GM12878 (cell line): ENCODE measurements around the gene EBPL. TPM values are rescaled to one million over a fixed set of nuclear protein-coding genes. Genes with fewer than 3 reads are reported as not detected.

Experiments used
- ATAC-seq: fragments of 200-7000 bp; cut with Tn5 transposase; 3 replicates; pipeline ENCODE4 v1.9.1; 2020; ENCODE audit warnings: mild to moderate bottlenecking, moderate library complexity
- BruUV-seq: library from RNA; stranded (reverse); fragments of 400-500 nt; replicated peaks from 2 replicates; lab custom pipeline; 2021; lab: Mats Ljungman, UMichigan
- CTCF ChIA-PET: fragments of 300-600 bp; sonication (Branson Sonifier 250); formaldehyde crosslinking; extraction: SDS; loops from one replicate; lab custom pipeline; 2021; ENCODE audit warnings: inconsistent platforms; lab: Yijun Ruan, JAX
- POLR2A ChIA-PET: fragments of 350-600 bp; formaldehyde crosslinking; extraction: SDS; loops from one replicate; lab custom pipeline; 2021; ENCODE audit warnings: inconsistent platforms; lab: Charles Lee
- RAD21 ChIA-PET: fragments of 300-600 bp; sonication (Branson Sonifier 250); formaldehyde crosslinking; loops from one replicate; lab custom pipeline; 2023; ENCODE audit warnings: antibody characterized with exemption; ENCODE audit not compliant: unreplicated experiment; lab: Charles Lee
- SMC1A ChIA-PET: fragments of 300-600 bp; sonication (Branson Sonifier 250); formaldehyde crosslinking; loops from one replicate; lab custom pipeline; 2023; ENCODE audit not compliant: unreplicated experiment, uncharacterized antibody; lab: Charles Lee
- DNase-seq: peaks from one replicate; pipeline ENCODE4 v3.0.0-alpha.2; 2011; ENCODE audit warnings: low read depth, low spot score
- FAIRE-seq: peaks from 3 replicates; lab custom pipeline; 2011; peaks lifted over from hg19 to GRCh38; lab: Jason Lieb, UNC
- H2AFZ ChIP-seq: 2 replicates; pipeline ENCODE4 v1.6.0; 2011; ENCODE audit warnings: low read depth, low read length, control low read depth; ENCODE audit not compliant: control insufficient read depth
- H3K27ac ChIP-seq: 2 replicates; pipeline ENCODE4 v1.5.1; 2011; ENCODE audit warnings: control low read depth; ENCODE audit not compliant: control insufficient read depth, insufficient read depth
- H3K27me3 ChIP-seq, 2 experiments: replicated peaks in 1 of 2; 2 replicates each; pipeline versions ENCODE4 v1.6.0 to v1.6.1; 2011; ENCODE audit warnings: low read length in 1 of 2; ENCODE audit not compliant: control insufficient read depth in 2 of 2, insufficient read depth in 2 of 2
- H3K36me3 ChIP-seq, 2 experiments: 2 replicates each; pipeline ENCODE4 v1.5.1; 2011; ENCODE audit warnings: low read length in 1 of 2; ENCODE audit not compliant: control insufficient read depth in 2 of 2, insufficient read depth in 2 of 2
- H3K4me1 ChIP-seq: 2 replicates; pipeline ENCODE4 v1.6.1; 2011; ENCODE audit warnings: mild to moderate bottlenecking, low read length, moderate library complexity, mixed read lengths; ENCODE audit not compliant: control insufficient read depth, insufficient read depth
- H3K4me2 ChIP-seq: 2 replicates; pipeline ENCODE4 v1.6.0; 2011; ENCODE audit warnings: control low read depth; ENCODE audit not compliant: control insufficient read depth, insufficient read depth
- H3K4me3 ChIP-seq: fragments of 200-600 bp; sonication (generic); 2 replicates; pipeline ENCODE4 v1.5.1; 2016
- H3K79me2 ChIP-seq: 2 replicates; pipeline ENCODE4 v1.6.0; 2011; ENCODE audit warnings: low read length; ENCODE audit not compliant: control insufficient read depth, insufficient read depth
- H3K9ac ChIP-seq: 2 replicates; pipeline ENCODE4 v1.8.0; 2011; ENCODE audit warnings: low read length, control low read depth, mixed read lengths; ENCODE audit not compliant: control insufficient read depth, insufficient read depth
- H3K9me3 ChIP-seq: replicated peaks from 3 replicates; pipeline ENCODE4 v1.5.1; 2011; ENCODE audit warnings: mild to moderate bottlenecking, low read length; ENCODE audit not compliant: control insufficient read depth, insufficient read depth
- H4K20me1 ChIP-seq: 2 replicates; pipeline ENCODE4 v1.6.0; 2011; ENCODE audit not compliant: control insufficient read depth, insufficient read depth
- BRCA1 ChIP-seq: IDR thresholded peaks from 2 replicates; pipeline ENCODE4 v1.6.1; 2011; ENCODE audit warnings: low read depth, low read length, improper control_type of control experiment
- CBFB ChIP-seq: IDR thresholded peaks from 2 replicates; pipeline ENCODE4 v1.6.1; 2016; ENCODE audit warnings: antibody characterized with exemption, low read depth
- CREB1 ChIP-seq: IDR thresholded peaks from 2 replicates; pipeline ENCODE4 v1.6.1; 2012; ENCODE audit warnings: low read depth, mild to moderate bottlenecking, inconsistent platforms
- EZH2 ChIP-seq: IDR thresholded peaks from 2 replicates; pipeline ENCODE4 v1.6.1; 2012; ENCODE audit warnings: low read depth, mild to moderate bottlenecking, control low read depth, inconsistent platforms, low read length, borderline replicate concordance; ENCODE audit not compliant: control insufficient read depth
- FOS ChIP-seq: IDR thresholded peaks from 3 replicates; pipeline ENCODE4 v1.6.1; 2011; ENCODE audit warnings: borderline replicate concordance; ENCODE audit not compliant: insufficient read length; ENCODE audit errors: extremely low read depth
- IRF3 ChIP-seq: fragments of 450-650 bp; IDR thresholded peaks from 2 replicates; pipeline ENCODE4 v1.6.1; 2014; ENCODE audit warnings: mild to moderate bottlenecking
- JUNB ChIP-seq: IDR thresholded peaks from 2 replicates; pipeline ENCODE4 v1.6.1; 2016; ENCODE audit warnings: antibody characterized with exemption, mild to moderate bottlenecking
- LARP7 ChIP-seq: fragments of 450-650 bp; IDR thresholded peaks from 2 replicates; pipeline ENCODE4 v1.6.1; 2017; ENCODE audit warnings: mild to moderate bottlenecking
- PBX3 ChIP-seq: IDR thresholded peaks from 2 replicates; pipeline ENCODE4 v1.6.1; 2011; ENCODE audit warnings: mild to moderate bottlenecking, low read depth, low read length, moderate library complexity; ENCODE audit not compliant: insufficient replicate concordance
- PKNOX1 ChIP-seq: fragments of 450-650 bp; IDR thresholded peaks from 2 replicates; pipeline ENCODE4 v1.6.1; 2016; ENCODE audit warnings: mild to moderate bottlenecking
- POU2F2 ChIP-seq: IDR thresholded peaks from 3 replicates; pipeline ENCODE4 v1.6.1; 2011; ENCODE audit warnings: low read depth, mild to moderate bottlenecking, low read length, borderline replicate concordance
- RCOR1 ChIP-seq: conservative IDR thresholded peaks from 2 replicates; pipeline ENCODE4 v1.6.1; 2012; ENCODE audit warnings: low read depth, low read length, improper control_type of control experiment
- SP1 ChIP-seq: IDR thresholded peaks from one replicate; pipeline ENCODE4 v1.6.1; 2011; ENCODE audit warnings: low read depth, low read length
- SPI1 ChIP-seq: IDR thresholded peaks from 2 replicates; pipeline ENCODE4 v1.6.1; 2011; ENCODE audit warnings: low read depth, mild to moderate bottlenecking, low read length, moderate library complexity, borderline replicate concordance; ENCODE audit not compliant: insufficient read depth
- ZNF274 ChIP-seq: IDR thresholded peaks from one replicate; pipeline ENCODE4 v1.8.0; 2011; ENCODE audit not compliant: insufficient read length, insufficient read depth
- ZSCAN29 ChIP-seq: fragments of 450-650 bp; IDR thresholded peaks from 2 replicates; pipeline ENCODE4 v1.6.1; 2017; ENCODE audit warnings: mild to moderate bottlenecking, moderate library complexity
- WGBS: methylation state at CpG from one replicate; pipeline ENCODE4 v1.1.6; 2016; ENCODE audit warnings: low lambda C conversion rate; ENCODE audit not compliant: insufficient replicate concordance, insufficient coverage; ENCODE audit errors: missing lambda C conversion rate; 5-methylcytosine and 5-hydroxymethylcytosine counted together
- in situ Hi-C: fragments of 300-500 bp; cut with MboI; formaldehyde crosslinking; loops from 9 replicates; pipeline ENCODE4 v1.14.3; 2018; ENCODE audit warnings: mixed read lengths
- intact Hi-C: fragments of 100-400 bp; cut with micrococcal nuclease; formaldehyde crosslinking; loops from one replicate; pipeline ENCODE4 v1.14.2; 2022; ENCODE audit not compliant: unreplicated experiment
- polyA plus RNA-seq, 11 experiments: library from polyadenylated mRNA; depleted of rRNA in 4 of 11; unstranded in 6 of 11; stranded (reverse) in 5 of 11; fragments of >200 nt; fragmentation: Nextera tagmentation in 4 of 11; fragmentation: Illumina TruSeq in 1 of 11; extraction: Ambion mirVana in 4 of 11; extraction: Trizol in 1 of 11; gene quantifications; 1 replicate in 1 of 11; 2 replicates in 10 of 11; pipeline versions ENCODE4 v1.2.1 to v1.2.3, GENCODE V29; 2011 to 2016; ENCODE audit warnings: inconsistent platforms in 2 of 11, missing spikeins in 2 of 11, low read depth in 1 of 11
- total RNA-seq, 4 experiments: library from RNA; depleted of rRNA in 3 of 4; stranded (reverse); fragments of >200 nt in 3 of 4; fragmentation: Illumina TruSeq in 1 of 4; extraction: Trizol in 1 of 4; gene quantifications; 2 replicates each; pipeline versions ENCODE4 v1.2.1 to v1.2.3, GENCODE V29; 2013 to 2021
- TF ChIP-seq, protein P1 (sequence below): IDR thresholded peaks from 2 replicates; pipeline ENCODE4 v1.6.1; 2012; ENCODE audit warnings: mild to moderate bottlenecking, low read depth, low read length

EBPL gene
- total and polyA plus RNA-seq, 10 of the 15 experiments (the other 5 are each of a cell fraction or from before 2014, with no cell fraction given): 6.2 to 72.8 (median 43.5) TPM

- Histone ChIP-seq H3K27me3 (no peaks in the 10 kb centered on the region), H3K4me2 (no peak overlapping the region), H2AFZ (peak overlapping the region; percentile 64), H3K4me3 (no peak overlapping the region), H3K27ac (no peak overlapping the region; the same call in 1 of the 2 replicates), H3K9ac (no peak overlapping the region), H3K9me3 (no peaks in the 10 kb centered on the region), H3K36me3 (0 out of 4 replicates have a peak, but pooled peaks cover 0 to under 1% of the 10 kb centered on the region in 2 experiments), H4K20me1 (no peaks in the 10 kb centered on the region), H3K79me2 (no peaks in the 10 kb centered on the region), H3K4me1 (no peaks in the 10 kb centered on the region)
- in situ Hi-C loops: no loop called here
- SMC1A ChIA-PET: interaction anchor here (0.5 kb wide), 1 partner anchor 152 kb away, joined by 3 read pairs; no protein-coding TSS in a partner anchor
- peak; percentile 84 for FAIRE-seq
- RAD21 ChIA-PET: no interaction called here
- WGBS: 38% methylated on average over 10 of the region's 10 CpGs
- ATAC-seq: peak; percentile 76
- intact Hi-C loops: no loop called here
- CTCF ChIA-PET: no interaction called here
- no TSS peak for BruUV-seq
- POLR2A ChIA-PET: no interaction called here
- peak; percentile 39 for DNase-seq
- TF ChIP-seq PKNOX1 (peak; percentile 97), JUNB (no peak), FOS (peak; percentile 17), CREB1 (0 out of 2 replicates have a peak, but pooled peaks have one; percentile 38), PBX3 (peak; percentile 87), ZSCAN29 (no peak), IRF3 (no peak), ZNF274 (no peak), SP1 (peak; percentile 48), LARP7 (no peak), EZH2 (no peak), SPI1 (0 out of 2 replicates have a peak, but pooled peaks have one; percentile 6), POU2F2 (peak; percentile 94), BRCA1 (no peak), RCOR1 (no peak), CBFB (no peak)
- TF ChIP-seq, protein P1, sequence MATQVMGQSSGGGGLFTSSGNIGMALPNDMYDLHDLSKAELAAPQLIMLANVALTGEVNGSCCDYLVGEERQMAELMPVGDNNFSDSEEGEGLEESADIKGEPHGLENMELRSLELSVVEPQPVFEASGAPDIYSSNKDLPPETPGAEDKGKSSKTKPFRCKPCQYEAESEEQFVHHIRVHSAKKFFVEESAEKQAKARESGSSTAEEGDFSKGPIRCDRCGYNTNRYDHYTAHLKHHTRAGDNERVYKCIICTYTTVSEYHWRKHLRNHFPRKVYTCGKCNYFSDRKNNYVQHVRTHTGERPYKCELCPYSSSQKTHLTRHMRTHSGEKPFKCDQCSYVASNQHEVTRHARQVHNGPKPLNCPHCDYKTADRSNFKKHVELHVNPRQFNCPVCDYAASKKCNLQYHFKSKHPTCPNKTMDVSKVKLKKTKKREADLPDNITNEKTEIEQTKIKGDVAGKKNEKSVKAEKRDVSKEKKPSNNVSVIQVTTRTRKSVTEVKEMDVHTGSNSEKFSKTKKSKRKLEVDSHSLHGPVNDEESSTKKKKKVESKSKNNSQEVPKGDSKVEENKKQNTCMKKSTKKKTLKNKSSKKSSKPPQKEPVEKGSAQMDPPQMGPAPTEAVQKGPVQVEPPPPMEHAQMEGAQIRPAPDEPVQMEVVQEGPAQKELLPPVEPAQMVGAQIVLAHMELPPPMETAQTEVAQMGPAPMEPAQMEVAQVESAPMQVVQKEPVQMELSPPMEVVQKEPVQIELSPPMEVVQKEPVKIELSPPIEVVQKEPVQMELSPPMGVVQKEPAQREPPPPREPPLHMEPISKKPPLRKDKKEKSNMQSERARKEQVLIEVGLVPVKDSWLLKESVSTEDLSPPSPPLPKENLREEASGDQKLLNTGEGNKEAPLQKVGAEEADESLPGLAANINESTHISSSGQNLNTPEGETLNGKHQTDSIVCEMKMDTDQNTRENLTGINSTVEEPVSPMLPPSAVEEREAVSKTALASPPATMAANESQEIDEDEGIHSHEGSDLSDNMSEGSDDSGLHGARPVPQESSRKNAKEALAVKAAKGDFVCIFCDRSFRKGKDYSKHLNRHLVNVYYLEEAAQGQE: no peak
Measured at GRCh38 chr13:49635599-49636433, 55.5 kb downstream of the EBPL start.
